HG03108 (cell line): Measurements from ENCODE around the gene AHNAK.

Source experiments
- ATAC-seq: cut with Tn5 transposase; IDR thresholded peaks from one replicate; pipeline ENCODE4 v1.9.1; 2021; ENCODE audit warnings: moderate library complexity; ENCODE audit not compliant: unreplicated experiment

Gene AHNAK

DNA sequence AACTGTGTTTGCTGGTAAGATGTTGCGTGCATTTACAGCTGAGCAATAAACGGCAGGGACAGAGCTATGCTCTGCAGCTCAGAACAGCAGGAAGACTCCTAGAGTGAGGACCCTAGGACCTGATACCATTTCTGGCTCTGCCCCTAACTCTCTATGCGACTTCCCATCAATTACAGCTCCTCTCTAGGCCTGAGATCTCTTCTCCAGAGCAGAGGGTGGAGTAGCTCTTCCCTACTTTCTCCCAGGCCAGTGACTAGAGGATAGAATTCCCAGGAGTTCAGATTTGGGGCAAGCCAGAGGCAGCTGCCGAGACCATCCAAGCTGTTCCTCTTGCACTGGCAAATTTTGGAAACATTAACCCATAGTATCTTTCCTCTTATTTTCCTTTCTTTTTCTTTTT is 140.6 kb downstream of the AHNAK start:
- ATAC-seq: no peak

DNA sequence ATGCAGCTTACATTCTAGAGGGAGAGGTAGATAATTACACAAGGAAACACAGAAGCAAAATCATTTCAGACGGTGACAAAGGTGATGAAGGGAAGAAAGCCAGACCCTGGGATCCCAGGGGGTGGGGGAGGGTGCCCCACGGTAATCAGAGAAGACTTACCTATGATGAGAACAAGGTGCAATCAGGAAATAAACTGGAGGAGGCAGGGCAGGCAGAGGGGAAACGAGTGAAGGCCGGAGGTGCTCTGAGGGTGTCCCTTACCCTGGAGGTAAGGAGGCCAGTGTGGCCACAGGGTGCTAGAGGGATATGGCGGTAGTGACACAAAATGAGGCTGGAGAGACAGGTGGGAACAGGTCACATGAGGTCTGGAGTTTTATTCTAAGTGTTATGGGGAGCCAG is 141.7 kb downstream of the AHNAK start:
- no peak for ATAC-seq

DNA sequence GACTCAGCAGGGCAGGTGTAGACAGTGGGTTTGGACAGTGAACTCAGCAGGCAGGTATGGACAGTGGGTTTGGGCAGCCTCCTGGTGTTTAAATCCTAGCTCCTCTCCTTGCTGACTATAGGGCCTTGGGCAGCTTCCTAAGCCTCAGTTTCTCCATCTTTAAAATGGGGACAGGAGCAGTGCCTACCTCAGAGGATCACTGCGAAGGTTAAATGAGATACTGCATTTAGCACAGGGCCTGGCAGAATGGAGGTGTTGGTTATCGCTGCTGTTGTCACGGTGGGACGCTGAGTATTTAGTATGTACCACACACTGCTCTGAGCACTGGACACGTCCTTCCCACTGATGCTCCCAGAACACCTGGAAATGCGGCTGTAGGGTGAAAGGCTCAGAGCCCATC is 142.2 kb downstream of the AHNAK start:
- no peak for ATAC-seq

DNA sequence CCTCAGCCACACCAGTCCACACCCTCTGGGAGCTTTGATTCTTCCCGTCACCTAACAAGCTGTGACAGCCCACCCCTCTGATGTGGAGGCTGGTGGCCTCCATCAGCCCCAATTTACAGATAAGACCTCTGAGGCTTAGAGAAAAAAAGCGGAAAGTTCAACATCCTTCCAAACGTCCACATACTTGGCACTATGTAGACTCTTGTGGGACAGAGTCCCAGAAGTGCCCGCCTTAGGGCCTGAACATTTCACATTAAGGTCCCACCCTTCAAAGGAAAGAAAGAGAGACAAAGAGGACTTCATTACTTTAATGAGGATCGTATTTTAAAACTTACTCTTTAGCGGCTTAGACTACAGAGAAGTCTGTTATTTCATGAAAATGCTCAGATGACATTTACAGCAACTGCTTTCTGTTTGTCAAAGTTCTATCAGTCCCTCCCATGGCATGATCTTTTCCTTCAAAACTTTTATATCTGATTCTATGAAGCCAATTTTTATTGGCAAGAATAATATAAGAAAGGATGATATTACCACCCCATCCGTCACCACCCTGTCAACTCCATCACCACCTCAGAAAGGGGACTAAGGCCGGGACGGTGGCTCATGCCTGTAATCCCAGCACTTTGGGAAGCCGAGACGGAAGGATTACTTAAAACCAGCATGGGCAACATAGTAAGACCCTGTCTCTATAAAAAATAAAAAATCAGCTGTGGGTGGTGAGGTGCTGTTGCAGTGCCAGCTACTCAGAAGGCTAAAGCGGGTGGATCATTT is 143.5 kb downstream of the AHNAK start:
- ATAC-seq: no peak

DNA sequence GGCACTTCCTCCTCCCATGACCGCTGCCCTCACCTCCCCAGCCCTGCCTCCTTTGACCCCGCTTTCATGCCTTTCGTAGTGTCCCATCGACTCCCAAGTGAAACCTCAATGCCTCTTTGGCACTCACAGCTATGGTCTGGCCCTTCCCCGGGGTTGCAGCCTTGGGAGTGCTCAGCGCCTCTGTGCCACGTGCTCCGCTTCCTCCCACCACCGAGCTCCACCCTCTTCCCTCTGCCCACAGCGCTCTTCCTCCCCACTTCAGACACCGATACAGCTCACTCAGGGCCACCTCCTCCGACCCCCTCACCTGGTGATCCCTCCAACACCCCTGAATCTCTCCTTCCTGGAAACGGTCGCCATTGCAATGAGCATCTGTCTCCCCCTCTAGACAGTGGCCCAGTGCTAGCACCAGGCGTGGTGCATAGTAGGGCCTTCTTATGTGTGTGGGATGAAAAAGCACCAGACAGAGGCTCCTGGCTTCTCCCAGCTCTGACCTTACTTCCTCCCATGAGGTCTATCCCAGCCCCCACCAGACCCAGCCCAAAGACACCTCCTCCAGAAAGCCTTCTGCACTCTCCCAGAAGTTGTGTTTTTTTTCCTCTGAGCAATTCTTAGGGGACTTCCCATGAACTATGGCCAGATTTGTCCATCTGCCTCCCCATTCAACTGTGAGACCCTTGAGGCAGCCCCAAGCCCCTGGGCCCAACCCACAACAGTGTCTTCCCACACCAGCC is 144.2 kb downstream of the AHNAK start:
- no peak for ATAC-seq

DNA sequence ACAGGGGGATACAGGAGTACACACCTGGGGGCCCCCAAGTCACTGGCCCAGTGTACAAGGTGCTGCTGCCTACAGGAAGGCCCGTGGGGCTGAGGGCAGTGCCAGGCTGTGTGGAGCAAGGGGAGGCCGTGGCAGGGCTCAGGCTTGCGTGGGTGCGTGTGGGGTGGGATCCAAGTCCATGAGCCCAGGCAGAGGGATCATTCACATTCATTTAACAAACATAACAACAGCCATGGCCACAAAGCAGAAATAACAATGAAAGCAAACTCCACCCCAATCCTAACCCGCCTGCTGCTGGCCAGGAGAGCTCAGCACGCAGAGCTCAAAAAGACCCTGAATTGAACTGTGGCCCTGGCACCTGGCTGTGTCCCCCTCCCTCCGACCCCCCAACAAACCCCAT is 144.8 kb downstream of the AHNAK start:
- no peak for ATAC-seq

DNA sequence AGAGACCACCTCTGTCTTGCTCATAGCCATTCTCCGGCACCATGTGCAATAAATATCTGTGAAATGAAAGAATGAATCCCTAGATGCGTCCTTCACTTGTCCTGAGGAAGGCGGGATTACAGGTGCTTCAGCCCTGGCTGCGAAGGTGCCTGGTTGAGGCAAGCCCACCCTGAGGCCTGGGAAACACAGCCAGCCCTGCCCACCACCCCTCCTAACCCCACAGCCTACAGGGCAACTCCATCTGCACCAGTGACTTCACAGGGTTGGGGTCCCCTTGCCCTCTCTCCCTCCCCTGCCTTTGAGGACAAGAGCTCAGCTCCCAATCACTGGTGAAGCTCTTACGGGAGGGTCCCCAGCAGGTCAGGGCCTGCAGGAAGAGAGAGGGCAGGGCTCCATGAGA is 145.2 kb downstream of the AHNAK start:
- no peak for ATAC-seq

DNA sequence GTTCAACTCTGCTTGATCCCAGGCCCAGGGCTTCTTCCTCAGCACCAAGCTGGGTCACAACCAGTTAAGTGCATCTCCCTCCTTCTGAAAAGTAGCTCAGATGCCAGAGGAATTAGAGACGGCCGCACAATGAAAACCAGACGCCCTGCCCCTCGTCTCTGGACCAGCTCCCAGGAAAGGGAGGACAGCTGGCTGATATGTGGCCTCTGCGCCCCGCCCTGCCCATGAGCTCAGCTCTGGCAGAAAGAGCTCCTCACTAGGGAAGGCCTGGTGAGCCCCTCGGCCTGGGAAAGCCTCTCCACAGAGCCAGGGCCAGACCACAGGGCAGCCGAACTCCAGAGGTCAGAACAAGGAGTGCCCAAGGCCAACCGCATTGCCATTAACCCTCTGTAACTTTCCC is 145.8 kb downstream of the AHNAK start:
- ATAC-seq: no peak

DNA sequence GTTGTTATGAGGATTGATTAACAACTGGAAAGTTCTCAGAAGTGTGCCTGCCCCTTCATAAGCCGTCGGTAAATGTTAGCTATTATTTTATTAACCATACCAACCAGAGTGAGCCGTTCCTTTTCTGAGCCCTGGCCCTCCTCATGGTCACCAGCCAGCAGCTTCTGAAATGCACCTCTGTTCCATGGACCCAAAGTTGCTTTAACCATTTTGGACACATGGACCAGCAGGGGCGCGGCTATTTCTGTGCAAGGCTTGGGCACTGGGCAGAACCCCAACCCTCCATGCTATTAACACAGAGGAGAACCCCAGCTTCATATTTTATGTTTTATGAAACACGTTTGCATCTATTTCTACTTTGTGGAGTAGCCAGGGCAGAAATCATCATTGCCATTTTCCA is 146.3 kb downstream of the AHNAK start:
- no peak for ATAC-seq

DNA sequence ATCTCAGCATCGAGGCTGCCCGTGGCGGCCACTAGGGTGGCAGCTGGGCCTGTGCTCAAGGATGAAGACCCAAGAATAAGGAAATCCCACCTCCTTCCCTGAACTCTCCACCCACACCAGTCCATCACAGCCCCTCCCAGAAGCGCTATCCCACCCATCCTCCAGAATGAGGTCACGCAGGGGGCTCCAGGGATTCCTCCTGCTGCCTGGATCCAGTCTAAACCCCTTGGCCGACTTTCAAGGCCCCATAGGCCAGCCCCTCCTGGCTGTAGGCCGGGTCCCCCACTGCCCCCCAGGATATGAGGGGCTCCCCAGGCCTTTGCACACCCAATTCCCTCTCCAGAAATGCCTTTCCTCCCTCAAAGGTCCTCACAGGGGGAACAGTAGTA is 146.7 kb downstream of the AHNAK start:
- no peak for ATAC-seq

DNA sequence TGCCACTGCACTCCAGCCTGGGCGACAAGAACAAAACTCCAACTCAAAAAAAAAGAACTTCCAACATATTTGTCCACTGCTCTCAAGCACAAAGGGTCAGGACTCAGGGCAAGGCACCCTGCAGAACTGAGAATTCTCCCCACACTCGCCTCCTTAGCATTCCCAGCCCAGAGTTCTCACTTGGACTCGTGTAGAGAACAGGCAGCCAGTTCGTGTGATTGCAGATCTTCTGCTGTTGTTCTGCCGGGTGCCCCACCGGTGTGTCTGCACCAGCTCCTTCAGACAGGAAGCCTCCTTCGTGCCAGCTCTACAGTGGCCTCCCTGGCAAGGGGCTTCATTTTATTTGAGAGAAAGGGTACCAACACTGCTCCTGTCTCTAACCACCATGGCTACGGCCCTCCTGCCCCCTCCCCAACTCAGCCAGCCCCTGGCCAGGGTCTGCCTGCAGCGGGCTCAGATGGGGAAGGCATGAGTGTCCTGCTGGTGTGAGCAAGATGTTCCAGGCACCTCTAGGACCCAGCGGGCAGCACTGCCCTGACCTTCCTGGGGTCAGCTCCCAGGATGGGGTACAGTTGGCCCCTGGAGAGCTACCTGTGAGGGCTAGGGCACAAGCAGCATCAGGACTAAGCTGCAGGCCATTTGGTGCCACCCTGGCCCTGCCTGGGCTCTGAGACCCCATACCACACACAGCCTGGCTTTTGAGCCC is 147.3 kb downstream of the AHNAK start:
- no peak for ATAC-seq

DNA sequence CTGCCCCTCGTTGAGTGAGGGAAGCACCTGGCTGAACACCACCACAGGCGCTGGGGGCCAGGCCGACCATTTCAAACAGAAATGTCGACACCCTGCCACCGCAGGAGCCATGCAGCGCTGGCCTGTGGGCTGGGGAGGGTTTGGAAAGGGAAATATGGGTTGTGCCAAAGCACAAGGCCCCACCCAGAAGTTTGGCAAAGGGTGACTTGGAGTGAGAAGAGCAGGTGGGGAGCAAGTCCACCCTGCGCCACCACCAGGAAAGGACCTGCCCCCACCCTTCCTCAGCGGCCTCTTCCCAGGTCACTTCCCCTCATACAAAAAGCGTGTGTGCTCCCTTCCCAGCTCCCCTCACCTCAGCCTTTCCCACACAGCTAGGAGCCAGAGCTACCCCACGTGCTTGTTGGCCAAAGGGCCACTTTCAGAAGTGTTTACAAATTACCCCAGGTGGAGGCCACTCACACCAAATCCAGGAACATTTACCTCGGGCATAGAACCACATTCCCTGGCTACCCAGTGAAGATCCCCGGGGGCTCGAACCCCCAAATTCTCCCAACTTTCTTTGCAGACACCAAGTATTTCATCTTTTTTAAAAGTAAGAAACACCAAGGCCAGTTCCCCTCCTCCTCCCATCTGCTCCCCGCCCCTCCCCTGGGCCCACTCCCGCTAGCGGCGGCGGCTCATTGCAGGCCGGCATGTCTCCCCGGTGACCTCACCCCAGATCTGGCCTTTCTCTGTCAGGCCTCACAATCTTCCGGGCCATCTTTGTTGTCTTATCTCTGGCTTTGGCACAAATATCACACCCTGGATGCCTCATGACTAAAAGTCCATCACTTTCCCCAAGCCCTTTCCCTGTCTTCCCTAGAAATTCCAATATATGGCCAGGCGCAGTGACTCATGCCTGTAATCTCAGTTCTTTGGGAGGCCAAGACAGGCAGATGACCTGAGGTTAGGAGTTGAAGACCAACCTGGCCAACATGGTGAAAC is 148.3 kb downstream of the AHNAK start:
- ATAC-seq: no peak

DNA sequence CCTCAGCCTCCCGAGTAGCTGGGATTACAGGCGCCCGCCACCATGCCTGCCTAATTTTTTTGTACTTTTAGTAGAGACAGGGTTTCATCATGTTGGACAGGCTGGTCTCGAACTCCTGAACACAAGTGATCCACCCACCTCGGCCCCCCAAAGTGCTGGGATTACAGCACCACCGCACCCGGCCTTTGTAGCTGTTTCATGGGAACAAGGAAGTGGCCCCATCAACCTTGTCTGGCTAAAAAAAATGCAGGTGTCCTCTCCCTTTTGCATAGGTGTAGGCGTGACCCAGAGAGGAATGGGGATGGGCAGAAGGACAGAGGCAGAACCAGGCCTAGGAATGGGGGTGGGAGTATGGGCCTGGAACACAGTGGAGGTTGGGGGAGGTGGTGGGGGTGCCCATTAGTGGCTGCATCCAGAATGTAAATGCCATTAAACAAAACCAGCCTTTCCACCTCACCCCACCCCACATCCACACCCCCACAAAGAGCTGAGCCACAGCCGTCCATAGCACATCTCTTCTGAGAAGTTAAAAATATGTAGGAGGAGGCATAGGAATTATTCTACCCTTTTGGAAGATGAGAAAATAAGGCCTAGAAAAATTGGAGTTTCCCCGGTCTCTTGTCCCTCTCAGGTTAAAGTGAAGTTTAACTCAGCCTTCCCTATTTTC is 150.6 kb downstream of the AHNAK start:
- no peak for ATAC-seq

DNA sequence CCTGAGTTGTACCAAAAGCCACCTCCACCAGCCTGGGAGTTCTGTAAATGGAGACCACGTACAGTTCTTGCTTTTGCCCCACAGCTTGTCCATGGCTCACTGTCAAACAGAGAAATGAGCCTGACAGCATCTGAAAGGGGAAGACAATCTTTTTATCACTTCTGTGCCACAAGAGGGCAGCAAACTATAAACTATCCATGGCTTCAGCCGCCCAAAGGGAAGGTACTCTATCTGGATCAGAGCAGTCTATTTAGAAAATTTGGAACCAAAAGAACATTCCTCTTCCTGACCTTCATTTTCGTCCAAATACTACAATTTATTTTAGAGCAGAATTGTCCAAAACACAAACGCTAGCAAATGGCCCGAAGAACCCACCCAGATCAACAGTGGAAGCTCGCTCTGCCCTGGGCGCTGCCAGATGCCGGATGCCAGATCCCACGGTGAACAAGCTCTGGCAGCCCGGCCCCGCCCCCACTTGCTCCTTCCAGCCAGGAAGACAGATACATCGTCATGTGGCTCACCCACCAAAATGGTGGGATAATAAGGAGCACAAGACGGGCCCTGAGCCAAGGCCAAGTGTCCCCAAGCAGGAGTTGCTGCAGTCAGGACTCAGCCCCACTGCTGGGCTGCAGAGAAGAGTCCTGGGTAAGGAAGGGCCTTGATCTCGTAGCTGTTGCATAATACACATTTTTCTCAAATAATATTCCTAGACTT is 151.6 kb downstream of the AHNAK start:
- ATAC-seq: no peak

DNA sequence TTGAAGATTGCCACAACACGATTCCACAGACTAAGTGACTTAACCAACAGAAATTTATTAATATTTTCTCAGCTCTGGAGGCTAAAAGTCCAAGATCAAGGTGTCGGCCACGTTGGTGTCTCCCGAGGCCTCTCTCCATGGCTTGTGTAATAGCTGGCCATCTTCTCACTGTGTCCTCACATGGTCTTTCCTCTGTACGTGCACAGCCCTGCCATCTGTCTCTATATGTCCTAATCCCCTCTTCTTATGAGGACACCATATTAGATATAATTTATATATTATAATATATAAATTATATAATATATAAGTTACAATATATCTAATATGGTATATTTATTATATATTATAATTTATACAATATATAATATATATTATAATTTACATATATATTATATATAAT is 152.9 kb downstream of the AHNAK start:
- no peak for ATAC-seq

DNA sequence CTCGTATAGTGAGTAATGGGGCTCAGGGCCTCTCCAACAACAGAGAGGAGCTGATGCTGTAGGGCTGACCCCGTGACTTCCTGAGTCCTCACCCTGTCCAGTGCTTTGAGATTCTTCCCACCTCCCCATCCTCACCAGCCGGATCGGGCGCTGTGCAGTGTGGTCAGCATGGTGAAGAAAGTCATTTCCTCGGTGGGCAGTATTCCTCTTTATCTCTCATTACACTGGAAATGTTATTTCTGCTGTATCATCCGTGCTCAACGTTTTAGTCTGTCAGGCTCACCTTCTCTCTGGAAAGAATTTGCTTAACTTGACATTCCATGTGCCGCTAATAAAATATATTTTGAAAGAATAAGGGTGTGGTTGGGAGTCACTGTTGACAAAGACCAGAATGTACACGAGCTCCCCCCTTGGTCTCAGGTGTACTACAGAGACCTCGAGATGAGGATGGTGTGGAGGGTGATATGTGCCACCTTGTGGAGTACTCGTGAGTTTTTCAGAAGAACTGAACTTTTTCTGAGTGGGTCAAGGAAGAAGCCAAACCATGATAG is 153.5 kb downstream of the AHNAK start:
- ATAC-seq: no peak

DNA sequence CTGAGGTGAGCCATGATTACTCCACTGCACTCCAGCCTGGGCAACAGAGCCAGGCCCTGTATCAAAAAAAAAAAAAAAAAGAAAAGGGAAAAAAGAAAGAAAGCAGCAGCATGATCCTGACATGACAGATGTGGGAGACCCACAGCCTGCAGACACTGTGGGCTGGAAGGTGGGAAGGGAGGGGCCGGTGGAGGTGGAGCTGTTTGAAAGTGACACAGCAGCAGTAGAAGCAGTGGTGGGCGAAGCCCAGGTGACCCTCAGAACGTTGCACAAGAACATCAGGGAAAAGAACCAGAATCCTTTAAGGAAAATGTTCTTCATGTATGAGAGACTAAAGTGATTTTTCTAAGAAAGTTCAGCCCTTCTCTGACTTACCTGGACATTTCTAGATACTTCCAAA is 154.1 kb downstream of the AHNAK start:
- no peak for ATAC-seq

DNA sequence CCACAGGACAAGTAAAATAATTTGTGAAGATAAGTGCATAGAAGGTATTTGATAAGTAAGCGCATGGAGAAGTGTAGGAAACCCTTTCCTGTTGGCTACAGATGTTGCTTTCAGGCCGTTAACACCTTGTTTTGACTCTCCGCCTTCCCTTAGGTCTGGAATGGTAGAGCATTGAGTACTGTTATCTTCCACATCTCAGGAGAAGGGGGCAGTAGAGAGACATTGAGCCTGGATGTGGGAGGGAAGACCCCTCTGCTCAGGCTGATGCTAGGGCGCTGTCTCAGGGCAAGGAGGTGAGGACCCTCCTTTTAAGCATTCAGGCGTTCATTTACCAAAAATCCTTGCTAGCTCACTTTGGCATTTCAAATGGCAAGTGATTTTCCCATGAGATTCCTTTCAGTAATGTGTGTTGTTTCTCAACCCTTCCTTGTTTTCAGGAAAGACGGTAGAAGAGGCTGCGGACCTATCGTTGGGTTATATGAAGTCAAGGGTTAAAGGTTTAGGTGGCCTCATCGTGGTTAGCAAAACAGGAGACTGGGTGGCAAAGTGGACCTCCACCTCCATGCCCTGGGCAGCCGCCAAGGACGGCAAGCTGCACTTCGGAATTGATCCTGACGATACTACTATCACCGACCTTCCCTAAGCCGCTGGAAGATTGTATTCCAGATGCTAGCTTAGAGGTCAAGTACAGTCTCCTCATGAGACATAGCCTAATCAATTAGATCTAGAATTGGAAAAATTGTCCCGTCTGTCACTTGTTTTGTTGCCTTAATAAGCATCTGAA is 154.8 kb downstream of the AHNAK start:
- ATAC-seq: no peak

DNA sequence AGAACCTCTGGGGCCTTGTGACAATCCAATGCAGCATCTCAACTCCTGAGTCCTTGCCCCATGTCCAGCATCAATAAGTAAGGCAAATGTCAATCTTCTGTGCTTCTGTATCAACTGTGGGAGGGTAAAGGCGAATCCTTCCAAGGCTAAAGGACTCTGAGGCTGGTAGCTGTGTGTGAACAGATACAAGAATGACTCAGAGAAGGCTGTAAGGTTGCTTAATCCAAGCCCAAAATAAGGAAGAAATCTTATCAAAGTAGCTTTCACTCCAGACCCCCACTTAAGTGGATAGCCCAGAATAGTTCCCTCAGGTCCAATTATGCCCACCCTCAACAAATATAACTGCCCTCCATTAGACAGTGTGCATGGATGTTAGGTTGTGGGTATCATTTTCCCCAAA is 155.9 kb downstream of the AHNAK start:
- no peak for ATAC-seq
